Measurements from ENCODE around the gene SRBD1.

SRBD1 gene

GRCh38 chr2:45345331-45346234 lies 265.5 kb downstream of the SRBD1 start:
- DNase-seq: no peak

- DNase-seq: no peak
Measured at GRCh38 chr2:45344502-45344901, 266.6 kb downstream of the SRBD1 start.

- DNase-seq: no peak
Measured at GRCh38 chr2:45344071-45344470, 267.0 kb downstream of the SRBD1 start.

- no peak for DNase-seq
Measured at GRCh38 chr2:45343251-45344017, 267.6 kb downstream of the SRBD1 start.

GRCh38 chr2:45340318-45340717 lies 270.7 kb downstream of the SRBD1 start:
- DNase-seq: no peak

- no peak for DNase-seq
Measured at GRCh38 chr2:45339253-45339652, 271.8 kb downstream of the SRBD1 start.
